ENCODE data around the gene DCLK1.

Gene DCLK1

DNA sequence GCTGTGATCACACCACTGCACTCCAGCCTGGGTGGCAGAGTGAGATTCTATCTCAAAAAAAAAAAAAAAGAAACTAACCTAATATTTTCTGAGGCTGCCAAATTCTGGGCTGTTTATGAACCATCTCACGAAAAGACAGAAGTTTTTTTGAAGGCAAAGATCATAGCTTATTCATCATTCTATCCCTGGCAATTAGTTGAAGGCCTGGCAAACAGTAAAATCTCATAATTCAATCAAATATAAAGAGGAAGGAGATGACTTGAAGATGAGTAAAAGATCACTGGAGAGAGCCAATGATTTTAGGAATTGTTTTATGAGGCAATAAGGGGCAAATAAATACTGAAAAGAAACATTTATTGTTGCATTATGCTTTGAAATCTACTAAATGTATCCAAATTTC is 216.5 kb downstream of the DCLK1 start:
- FAIRE-seq, result no peak
- DNase-seq (ENCODE audit: insufficient read length, low spot score), result no peak

DNA sequence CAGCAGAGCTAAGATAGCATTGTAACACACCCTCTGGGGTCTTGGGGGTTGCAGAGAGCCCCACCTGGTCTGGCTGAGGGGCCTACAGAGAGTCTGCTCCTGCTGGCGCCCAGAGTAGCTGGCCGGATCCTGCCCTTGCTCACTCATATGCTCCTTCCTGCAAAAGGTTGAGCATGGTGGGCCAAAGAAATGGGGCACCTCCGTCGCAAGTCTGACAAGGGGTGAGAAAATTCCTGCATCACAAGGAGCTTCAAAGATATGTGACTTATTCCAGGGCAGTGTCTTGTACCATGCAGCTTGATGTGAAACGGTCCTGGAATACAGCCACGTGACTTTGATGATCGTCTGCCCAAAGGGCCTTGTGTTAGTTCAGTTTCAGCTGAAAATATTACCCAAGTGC is 218.3 kb downstream of the DCLK1 start:
- no peak for FAIRE-seq
- DNase-seq (ENCODE audit: insufficient read length, low spot score), result no peak

DNA sequence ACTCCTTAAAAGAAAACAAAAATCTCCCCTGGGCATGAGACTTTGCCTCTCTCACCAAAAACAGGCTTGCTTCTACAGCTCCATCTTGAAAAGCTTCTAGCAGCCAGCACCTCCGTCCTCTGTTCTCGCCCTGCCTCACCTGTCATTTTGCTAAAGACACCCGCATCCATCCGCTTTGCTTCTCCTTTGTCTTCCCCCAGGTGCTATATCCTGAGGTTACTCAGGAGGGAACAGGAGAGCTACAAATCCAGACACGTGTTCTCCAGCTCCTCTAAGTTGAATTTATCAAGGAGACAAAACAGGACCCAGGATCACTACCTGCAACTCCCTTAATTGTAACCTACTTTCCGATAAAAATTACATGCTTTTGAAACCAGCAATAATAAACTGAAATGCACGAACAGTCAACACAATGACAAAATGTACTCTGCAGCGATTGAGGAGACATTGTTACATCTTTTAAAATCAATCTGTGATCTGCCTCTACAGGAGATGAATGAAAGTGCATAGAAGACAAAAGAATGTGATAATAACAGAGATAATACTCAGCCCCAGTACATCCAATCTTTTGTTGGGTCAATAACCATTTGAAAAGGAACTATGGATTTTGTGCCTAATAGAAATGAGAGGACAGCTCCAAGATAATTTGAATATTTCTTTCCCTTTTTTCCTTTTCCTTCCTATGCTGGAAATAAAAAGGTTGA is 221.2 kb downstream of the DCLK1 start:
- no peak for DNase-seq (ENCODE audit: insufficient read length, low spot score)
- no peak for FAIRE-seq

DNA sequence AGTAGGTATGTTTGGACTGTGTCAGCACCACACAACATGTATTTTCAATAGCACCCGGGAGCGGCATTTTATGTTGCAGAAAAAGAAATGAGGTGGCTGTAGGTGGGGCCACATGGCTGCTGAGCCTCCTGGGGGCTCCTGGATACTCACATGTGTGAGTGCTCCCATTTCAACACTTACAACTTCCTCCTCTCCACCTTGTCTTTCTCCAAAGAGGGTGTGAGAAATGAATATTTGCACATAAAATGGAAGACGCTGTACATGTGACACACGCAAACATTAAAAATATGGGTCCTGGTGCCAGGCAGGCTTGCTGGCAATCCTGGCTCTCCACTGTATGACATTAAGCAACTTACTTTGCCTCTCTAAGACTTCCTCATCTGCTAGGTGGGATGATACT is 222.1 kb downstream of the DCLK1 start:
- DNase-seq (ENCODE audit: insufficient read length, low spot score) (no peak), FAIRE-seq (no peak)

DNA sequence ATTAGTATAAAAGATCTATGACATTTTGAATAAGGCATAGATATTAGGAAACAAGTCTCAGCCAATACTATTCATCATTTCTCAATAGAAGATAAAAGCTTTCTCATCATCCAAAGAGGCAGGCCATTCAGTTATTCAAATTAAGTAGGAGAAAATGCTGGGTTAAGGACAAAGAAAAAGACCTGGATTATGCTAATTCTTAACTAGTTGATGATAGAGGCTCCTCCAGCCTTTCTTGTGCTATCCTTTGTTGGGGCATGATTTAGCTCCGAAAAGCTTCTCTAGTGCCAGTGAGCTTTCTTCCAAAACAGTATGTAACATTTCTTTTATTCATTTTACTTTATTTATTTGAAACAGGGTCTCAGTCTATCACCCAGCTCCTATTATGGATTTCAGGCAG is 223.0 kb downstream of the DCLK1 start:
- no peak for FAIRE-seq
- DNase-seq (ENCODE audit: insufficient read length, low spot score), result no peak

DNA sequence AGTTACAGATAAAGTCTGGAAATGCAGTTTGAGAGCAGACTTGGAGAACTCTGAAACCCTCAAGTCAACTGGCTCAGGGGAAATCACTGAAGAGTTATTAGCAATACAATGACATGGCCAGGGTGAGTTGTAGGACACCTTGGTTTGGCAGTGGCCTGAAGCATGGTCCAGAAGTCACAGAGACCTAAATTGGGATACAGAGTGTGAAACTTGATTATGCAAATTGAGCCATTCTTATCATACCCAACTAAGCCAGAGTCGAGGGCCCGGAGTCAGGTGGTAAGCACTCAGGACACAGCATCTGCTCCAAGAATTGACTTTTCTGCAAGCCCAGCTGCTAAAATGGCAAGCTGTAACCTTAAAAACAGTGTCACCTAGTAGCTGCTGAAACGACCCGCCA is 224.5 kb downstream of the DCLK1 start:
- FAIRE-seq, result no peak
- no peak for DNase-seq (ENCODE audit: insufficient read length, low spot score)

DNA sequence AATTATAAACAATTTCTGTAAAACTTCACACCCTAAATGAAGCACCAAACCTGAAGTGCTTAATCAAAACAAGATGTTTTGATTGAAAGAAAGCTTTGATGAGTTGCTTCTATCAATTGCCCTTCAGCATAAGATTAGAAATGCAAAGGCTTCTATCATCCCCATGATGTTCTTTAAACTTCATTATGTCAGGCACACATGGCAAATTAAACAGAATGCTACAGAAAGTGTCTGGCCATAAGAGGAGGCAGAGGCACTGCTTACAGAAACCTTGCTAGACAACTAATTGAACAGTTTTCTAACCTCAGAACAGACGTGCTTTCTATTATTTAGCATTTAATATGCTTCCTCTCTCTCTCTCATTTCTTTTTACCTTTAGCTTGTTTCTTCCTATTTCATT is 228.1 kb downstream of the DCLK1 start:
- DNase-seq (ENCODE audit: insufficient read length, low spot score), result no peak
- FAIRE-seq, result no peak

DNA sequence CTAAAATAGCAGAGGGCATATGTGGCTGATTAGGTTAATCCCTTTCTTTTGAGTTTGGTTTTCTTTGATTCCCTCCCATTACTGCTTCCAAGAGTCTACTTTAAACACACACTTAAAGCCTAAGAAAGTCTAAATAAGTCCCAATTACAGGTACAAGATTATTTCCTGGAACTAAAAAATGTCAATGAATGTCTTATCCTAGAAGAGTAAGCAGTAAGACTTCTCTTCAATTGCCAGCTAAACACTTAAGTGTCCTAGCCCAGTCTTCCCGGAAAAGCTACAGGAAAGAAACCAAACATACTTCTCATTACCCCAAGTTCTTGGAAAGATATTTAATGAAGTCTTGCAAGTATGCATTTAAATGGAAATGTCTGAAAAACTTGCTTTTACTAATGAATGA is 233.1 kb downstream of the DCLK1 start:
- no peak for FAIRE-seq
- no peak for DNase-seq (ENCODE audit: insufficient read length, low spot score)

DNA sequence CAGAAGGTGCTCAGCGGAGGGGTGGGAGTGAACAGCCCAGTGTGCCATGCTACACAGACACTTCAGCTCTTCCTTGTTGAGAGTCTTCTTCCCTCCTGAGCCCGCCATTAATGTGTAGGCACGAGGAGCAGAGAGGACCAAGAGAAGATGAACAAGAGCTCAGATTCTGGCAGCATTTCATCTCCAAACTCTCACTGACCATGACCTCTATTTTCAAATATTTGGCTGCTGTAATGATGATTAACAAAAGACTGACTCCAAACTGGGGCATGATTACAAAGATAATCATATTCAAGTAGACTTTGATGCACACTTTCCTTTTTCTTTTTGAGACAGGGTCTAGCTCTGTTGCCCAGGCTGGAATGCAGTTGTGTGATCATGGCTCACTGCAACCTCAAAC is 236.5 kb downstream of the DCLK1 start:
- no peak for FAIRE-seq
- DNase-seq (ENCODE audit: insufficient read length, low spot score), result no peak

DNA sequence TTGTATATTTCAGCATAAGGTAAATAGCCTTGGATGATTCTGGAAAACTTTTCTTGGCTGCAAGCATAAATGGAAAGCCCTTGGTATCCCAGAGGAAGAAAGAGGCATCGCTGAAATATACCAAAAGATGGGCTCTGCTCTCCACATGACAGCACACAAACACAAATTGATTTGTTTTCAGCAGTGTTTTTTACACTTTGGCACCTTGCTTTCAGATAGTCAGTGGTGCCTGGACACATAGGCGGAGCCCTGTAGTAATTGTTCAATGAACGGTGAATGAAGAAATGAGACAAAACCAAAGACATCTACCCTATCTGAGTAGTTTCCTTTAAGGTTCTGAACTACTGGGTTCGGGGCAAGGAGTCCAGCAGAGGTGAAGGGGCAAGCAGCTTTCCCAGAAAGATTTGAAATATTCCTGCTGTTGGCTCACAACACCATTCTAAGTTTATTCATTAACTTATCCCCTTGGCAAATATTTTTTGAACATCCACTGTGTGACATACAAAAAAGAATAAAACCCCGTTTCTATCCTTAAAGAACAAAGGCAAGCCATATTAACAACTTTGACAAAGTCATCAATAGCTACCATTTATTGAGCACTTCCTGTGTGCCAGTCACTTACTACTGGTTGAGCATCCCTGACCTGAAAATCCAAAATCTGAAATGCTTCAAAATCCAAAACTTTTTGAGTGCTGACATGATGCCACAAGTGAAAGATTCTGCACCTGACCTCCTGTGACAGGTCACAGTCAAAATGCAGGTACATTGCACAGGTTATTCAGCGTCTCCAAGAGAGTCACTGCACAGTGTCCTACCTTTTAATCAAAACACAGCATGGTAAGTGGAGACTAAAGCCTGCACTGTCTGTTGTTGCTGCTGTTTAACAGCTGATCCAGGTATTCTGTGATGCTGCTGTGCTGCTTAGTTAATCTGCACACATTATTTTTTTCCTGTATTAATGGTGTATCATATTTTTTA is 238.1 kb downstream of the DCLK1 start:
- no peak for FAIRE-seq
- no peak for DNase-seq (ENCODE audit: insufficient read length, low spot score)

DNA sequence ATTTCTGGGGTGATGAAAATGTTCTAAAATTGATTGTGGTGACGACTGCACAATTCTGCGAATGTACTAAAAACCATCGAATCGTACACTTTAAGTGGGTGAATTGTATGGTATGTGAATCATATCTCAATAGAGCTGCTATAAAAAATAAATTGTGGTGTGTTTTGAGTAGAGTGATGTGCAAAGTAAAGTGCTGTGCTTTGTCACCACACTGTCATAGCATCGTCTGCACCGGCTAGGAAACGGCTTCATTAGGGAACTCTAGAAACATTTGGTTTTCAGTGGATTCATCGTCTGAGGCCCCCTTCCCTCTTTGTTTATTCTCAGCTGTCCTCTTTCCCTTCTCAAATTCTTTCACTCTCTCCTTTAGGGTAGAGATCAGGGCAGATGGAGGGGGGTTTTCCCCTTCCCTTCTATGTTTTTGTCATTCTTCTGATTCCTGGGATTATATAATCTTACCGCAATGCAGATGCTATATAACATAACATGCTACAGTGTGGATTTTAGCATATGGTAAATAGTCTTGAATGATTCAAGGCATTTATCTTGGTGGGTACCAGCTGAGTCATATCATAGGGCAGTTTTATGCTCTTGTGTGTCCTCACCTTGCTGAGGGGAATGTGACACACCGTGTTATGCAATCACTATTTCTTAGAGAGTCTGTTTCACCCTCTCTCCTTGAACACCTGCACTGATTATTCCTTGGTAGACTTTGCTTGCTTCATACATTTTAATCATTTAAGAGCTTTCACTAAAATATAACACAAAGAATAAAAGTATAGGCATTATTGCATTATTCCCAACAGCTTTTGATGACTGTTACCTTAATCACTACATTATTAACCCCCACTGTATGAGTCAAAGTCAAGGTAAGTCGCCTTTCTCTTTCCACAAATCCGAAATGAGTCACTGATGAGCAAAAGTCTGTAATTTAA is 239.4 kb downstream of the DCLK1 start:
- no peak for DNase-seq (ENCODE audit: insufficient read length, low spot score)
- FAIRE-seq, result no peak

DNA sequence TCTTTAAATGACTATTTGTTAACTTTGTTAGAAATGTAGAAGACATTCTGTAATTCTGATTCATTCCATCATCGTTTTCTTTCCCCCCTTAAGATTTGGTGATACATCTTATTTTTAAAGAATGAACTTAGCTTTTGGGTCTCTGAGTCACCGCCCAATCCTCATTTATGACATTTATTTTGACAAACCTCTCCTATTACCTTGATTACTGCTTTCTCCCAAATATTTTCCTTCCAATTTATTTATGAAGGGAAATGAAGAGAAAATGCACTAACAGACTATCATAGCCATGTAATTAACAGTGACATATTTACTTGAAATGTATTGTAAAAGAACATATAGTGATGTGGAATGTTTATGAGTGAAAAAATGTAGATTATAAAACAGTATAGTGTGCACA is 241.6 kb downstream of the DCLK1 start:
- FAIRE-seq (no peak), DNase-seq (ENCODE audit: insufficient read length, low spot score) (no peak)

DNA sequence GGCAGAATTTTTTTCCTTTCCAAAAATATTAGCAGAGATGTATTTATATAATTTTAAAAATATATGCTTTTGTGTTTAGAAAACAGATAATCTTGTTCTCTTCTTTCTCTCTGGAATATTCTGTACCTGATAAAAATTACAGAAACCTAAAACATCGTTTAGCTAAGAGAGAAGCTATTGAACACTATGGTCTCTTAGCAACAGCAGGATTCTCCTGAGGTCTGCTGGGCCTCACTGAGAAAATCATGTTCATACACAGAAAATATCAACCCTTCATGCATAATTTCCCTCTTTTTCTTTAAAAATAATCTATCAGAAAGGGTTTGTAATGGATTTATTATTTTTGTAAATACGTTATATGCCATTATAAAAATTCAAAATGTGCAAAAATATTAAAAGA is 242.2 kb downstream of the DCLK1 start:
- no peak for FAIRE-seq

DNA sequence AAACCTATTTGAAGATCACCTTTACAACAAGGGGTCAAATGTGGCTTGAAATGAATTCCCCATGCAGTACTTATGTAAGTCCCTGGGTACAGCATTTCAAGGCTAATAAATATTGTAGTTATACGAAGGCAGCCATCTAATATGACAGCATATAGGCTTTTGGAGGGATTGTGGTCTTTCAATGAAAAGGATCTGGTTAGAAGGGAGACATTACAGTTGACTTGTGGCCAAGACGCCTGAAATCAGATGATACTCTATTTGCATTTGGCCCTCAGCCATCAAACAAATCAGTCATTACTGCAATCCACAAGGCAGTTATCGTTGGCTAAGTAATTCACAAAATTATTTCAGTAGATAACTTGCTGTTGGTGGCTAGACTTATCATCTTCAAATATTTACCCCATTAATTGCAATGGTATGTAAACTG is 242.7 kb downstream of the DCLK1 start:
- no peak for FAIRE-seq
- no peak for DNase-seq (ENCODE audit: insufficient read length, low spot score)

More for the DNA sequence above, 242.2 kb downstream of the DCLK1 start:
- DNase-seq (ENCODE audit: insufficient read length, low spot score), result no peak

DNA sequence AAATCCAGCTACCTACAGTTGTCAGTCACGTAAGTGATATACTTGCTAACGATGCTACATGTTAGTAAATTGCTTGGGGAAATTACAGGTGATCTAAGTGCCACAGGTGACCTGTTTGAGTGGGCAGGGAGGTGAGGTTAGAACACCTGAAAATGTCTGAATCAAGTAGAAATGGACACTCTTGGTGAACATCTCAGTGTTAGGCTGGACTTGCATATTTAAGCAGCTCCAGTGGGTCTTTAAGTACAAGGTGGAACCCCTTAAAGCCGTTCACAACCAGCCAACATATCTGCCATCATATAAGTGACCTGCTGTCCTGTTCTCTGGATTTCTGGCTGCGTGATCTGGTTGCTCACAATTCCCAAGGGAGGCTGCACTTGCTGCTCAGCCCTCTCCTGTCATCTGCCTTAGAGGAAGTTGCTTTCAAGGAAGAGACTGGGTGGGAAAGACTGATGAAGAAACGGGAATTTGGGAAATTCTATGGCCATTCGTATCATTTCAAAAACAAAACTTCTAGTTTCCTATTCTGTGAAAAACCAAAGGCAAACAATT is 244.0 kb downstream of the DCLK1 start:
- no peak for FAIRE-seq
- no peak for DNase-seq (ENCODE audit: insufficient read length, low spot score)

DNA sequence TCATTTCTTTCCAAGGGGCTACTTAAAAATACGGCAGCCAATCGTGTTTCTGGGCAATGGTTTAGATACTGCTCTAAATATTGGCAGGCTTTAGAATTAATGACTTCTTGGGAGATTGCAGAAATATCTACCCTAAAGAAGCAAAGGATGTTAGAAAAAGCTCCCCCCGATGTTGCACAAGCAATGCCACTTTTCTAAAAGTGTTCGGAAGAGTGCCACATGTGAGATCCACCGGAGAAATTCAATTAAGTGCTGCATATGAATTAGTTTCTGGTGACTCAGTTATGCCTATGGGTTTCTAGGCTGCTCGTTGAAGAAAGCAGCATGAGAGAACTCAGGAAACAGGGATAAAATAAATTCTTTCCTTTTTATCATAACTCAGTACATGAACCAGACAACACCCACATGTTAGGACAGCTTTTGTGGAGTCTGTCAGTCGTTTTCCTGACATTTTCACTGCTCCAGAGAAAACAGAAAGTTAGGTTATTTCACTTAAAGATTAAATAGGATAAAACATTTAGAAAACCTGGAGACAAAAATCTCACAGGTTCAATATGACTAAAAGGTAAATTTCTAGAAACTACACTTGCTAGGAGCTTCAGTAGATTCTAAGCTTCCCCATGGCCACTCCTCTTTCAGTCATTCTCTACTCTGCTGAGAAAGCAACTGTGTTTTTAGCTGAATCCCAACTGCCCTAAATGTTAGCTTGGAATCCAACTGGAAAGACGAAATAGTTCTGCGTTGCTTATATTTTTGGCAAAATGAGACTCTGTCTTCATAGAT is 244.7 kb downstream of the DCLK1 start:
- DNase-seq (ENCODE audit: insufficient read length, low spot score) (no peak), FAIRE-seq (no peak)

DNA sequence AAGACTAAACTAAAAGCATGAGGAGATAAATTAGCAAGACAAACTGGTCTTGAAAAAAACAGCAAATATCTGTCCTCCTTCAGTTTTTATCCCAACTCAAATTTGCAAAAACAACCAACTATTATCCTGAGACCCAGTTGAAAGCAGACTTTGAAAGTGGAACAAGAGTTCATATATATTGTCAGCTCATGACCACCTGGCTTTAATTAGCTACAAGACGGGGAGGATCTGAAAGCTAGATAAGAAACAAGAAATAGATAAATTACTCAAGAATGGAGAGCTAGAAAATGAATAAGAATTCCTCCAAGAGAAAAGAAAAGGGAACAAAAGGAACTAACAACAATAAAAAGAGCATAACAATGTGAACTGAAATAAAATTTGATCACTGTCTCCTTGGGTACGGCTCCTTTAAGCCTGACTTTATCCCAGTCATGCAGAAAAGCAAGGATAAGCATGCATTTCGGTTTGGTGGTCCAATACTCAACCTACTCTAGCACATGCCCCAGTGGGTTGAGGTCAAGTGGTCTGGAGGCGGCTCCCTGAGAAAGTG is 246.9 kb downstream of the DCLK1 start:
- no peak for FAIRE-seq
- DNase-seq (ENCODE audit: insufficient read length, low spot score), result no peak

DNA sequence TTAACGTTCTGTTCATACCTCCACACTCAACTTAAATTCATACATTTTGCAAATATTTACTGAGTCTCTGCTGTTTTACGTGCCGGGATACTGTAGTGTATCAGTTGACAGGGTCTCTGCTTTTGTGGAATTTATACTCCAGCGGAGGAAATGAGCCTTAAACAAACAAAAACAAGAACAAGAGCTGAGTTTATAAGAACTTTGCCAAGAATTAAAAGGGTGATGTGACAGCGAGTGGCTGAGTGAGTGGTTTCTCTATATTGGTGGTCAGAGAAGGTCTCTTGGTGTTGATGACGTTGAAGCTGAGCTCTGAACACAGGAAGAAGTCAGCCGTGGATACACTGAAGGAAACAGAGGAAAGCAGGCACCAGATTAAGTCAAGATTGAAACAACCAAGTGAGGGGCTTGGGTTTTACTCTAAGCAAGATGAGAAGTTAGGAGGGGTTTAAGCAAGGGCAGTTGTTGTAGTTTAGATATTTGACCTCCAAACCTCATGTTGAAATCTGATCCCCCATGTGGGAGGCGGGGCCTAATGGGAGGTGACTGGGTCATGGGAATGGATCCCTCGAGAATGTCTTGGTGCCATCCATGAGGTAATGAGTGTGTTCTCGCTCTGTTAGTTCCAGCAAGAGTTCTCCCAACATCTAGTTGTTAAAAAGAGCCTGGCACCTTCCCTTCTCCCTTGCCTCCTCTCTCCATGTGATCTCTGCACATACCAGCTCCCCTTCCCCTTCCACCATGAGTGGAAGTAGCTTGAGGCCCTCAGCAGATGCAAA is 248.3 kb downstream of the DCLK1 start:
- FAIRE-seq (no peak), DNase-seq (ENCODE audit: insufficient read length, low spot score) (no peak)

DNA sequence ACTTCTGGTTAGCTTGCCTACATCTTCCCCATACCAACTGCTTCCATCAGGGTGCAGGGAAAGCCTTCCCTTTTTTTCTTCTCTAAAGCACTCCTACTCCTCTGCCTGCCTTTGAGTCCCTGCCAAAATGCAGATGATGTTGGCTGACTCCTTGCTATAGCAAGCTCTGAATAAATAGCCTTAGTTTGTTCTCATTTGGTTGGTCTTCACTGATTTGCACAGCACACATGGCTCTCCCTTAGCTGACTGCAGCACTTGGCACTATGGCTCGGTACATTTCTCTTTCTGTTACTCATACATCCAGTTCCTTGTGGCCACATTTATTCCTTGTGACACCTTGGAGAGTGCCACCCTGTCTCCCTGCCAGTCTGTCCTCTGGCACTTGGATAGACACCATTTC is 249.8 kb downstream of the DCLK1 start:
- FAIRE-seq, result no peak

More for the DNA sequence above, 249.8 kb downstream of the DCLK1 start:
- DNase-seq (ENCODE audit: insufficient read length, low spot score), result no peak

All from HTR-8/SVneo (cell line).